Neural progenitor cell (in vitro differentiated cells): ENCODE data around the gene INSIG1. TPM values are rescaled to one million over a fixed set of nuclear protein-coding genes. Genes with fewer than 3 reads are reported as not detected.
A peak's percentile ranks its signal among the peaks of the same experiment; 100 is the strongest.

Experiments
- DNase-seq: peaks from one replicate; pipeline ENCODE4 v3.0.0-alpha.2; 2016; ENCODE audit warnings: low spot score
- H2AFZ ChIP-seq: fragments of 200-600 bp; sonication (generic); replicated peaks from 2 replicates; pipeline ENCODE4 v1.6.1; 2016; ENCODE audit warnings: antibody characterized with exemption
- H3F3A ChIP-seq: fragments of 200-600 bp; sonication (generic); 2 replicates; pipeline ENCODE4 v1.6.1; 2016; ENCODE audit warnings: antibody characterized with exemption, low read depth
- H3K27ac ChIP-seq: fragments of 200-600 bp; sonication (generic); 2 replicates; pipeline ENCODE4 v1.5.1; 2016; ENCODE audit warnings: mild to moderate bottlenecking
- H3K27me3 ChIP-seq: fragments of 200-600 bp; sonication (generic); 2 replicates; pipeline ENCODE4 v1.6.1; 2016; ENCODE audit warnings: mild to moderate bottlenecking, moderate library complexity
- H3K36me3 ChIP-seq: fragments of 200-600 bp; sonication (generic); 2 replicates; pipeline ENCODE4 v1.5.1; 2016
- H3K4me1 ChIP-seq: fragments of 200-600 bp; sonication (generic); 2 replicates; pipeline ENCODE4 v1.6.1; 2016; ENCODE audit warnings: mixed run types
- H3K4me2 ChIP-seq: fragments of 200-600 bp; sonication (generic); 2 replicates; pipeline ENCODE4 v1.6.1; 2016
- H3K4me3 ChIP-seq: fragments of 200-600 bp; sonication (generic); 2 replicates; pipeline ENCODE4 v1.5.1; 2016
- H3K79me2 ChIP-seq: fragments of 200-600 bp; sonication (generic); 2 replicates; pipeline ENCODE4 v1.6.1; 2016; ENCODE audit warnings: low read depth
- H3K9ac ChIP-seq: fragments of 200-600 bp; sonication (generic); 2 replicates; pipeline ENCODE4 v1.6.1; 2016
- H3K9me3 ChIP-seq: fragments of 200-600 bp; sonication (generic); 2 replicates; pipeline ENCODE4 v1.5.1; 2016; ENCODE audit warnings: low read depth
- H4K20me1 ChIP-seq: fragments of 200-600 bp; sonication (generic); 2 replicates; pipeline ENCODE4 v1.6.1; 2016; ENCODE audit warnings: low read depth
- H3K27ac Mint-ChIP-seq: 3 replicates; pipeline ENCODE4 v1.8.0; 2021; ENCODE audit warnings: mixed read lengths
- H3K27me3 Mint-ChIP-seq: 2 replicates; pipeline ENCODE4 v1.8.0; 2022; ENCODE audit warnings: low read depth, mild to moderate bottlenecking, inconsistent platforms, moderate library complexity, mixed read lengths; ENCODE audit not compliant: insufficient read depth
- H3K36me3 Mint-ChIP-seq: 3 replicates; pipeline ENCODE4 v1.8.0; 2021; ENCODE audit warnings: mixed read lengths
- H3K4me1 Mint-ChIP-seq: 3 replicates; pipeline ENCODE4 v1.8.0; 2021; ENCODE audit warnings: mixed read lengths
- H3K4me3 Mint-ChIP-seq: 3 replicates; pipeline ENCODE4 v1.8.0; 2021; ENCODE audit warnings: mild to moderate bottlenecking, moderate library complexity, mixed read lengths
- H3K9me3 Mint-ChIP-seq: 3 replicates; pipeline ENCODE4 v1.8.0; 2020; ENCODE audit warnings: mixed read lengths
- CTCF ChIP-seq: fragments of 200-600 bp; sonication (generic); IDR thresholded peaks from 2 replicates; pipeline ENCODE4 v1.5.1; 2017; ENCODE audit warnings: antibody characterized with exemption, mild to moderate bottlenecking
- EZH2 ChIP-seq: fragments of 200-600 bp; sonication (generic); IDR thresholded peaks from 2 replicates; pipeline ENCODE4 v1.6.1; 2017; ENCODE audit warnings: antibody characterized with exemption, mild to moderate bottlenecking, moderate library complexity
- EZH2phosphoT487 ChIP-seq: fragments of 200-600 bp; sonication (generic); IDR thresholded peaks from 2 replicates; pipeline ENCODE4 v1.6.1; 2017; ENCODE audit warnings: antibody characterized with exemption
- total RNA-seq: library from RNA; depleted of rRNA; stranded (reverse); fragments of >200 nt; gene quantifications from 2 replicates; pipeline ENCODE4 v1.2.3, GENCODE V29; 2015; ENCODE audit warnings: low replicate concordance

Gene INSIG1
- total RNA-seq, 1 donor from 2014 or later, result 94.3 TPM

GRCh38 chr7:155285833-155286232 lies 11.8 kb upstream of the INSIG1 start:
- H3K9ac ChIP-seq, result no peak overlapping the region
- no peaks in the 10 kb centered on the region for H3K9me3 ChIP-seq
- no peaks in the 10 kb centered on the region for H3K36me3 ChIP-seq
- no peaks in the 10 kb centered on the region for H3K79me2 ChIP-seq
- H3K27me3 Mint-ChIP-seq, result peaks cover 2% of the 10 kb centered on the region
- TF ChIP-seq CTCF (no peak), EZH2phosphoT487 (no peak), EZH2 (no peak)
- H3K4me3 ChIP-seq, result no peak overlapping the region
- H3K27ac ChIP-seq, result no peak overlapping the region
- no peak overlapping the region for H2AFZ ChIP-seq
- H3F3A ChIP-seq, result no peaks in the 10 kb centered on the region
- no peak overlapping the region for H3K4me2 ChIP-seq
- no peaks in the 10 kb centered on the region for H3K27me3 ChIP-seq
- H3K27ac Mint-ChIP-seq, result peak overlapping the region; percentile 23
- peaks cover 4% of the 10 kb centered on the region for H3K4me1 ChIP-seq
- no peaks in the 10 kb centered on the region for H4K20me1 ChIP-seq
- peaks cover 15% of the 10 kb centered on the region for H3K9me3 Mint-ChIP-seq
- H3K4me3 Mint-ChIP-seq, result no peak overlapping the region
- H3K36me3 Mint-ChIP-seq, result peaks cover 4% of the 10 kb centered on the region
- H3K4me1 Mint-ChIP-seq, result peaks cover 18% of the 10 kb centered on the region
- no peak for DNase-seq

- Histone ChIP-seq H3K27me3 (no peaks in the 10 kb centered on the region), H2AFZ (no peak overlapping the region), H3K36me3 (no peaks in the 10 kb centered on the region), H3K4me3 (no peak overlapping the region), H3K4me1 (no peaks in the 10 kb centered on the region), H3K79me2 (no peaks in the 10 kb centered on the region), H3K27ac (no peak overlapping the region), H3K9me3 (no peaks in the 10 kb centered on the region), H3F3A (no peaks in the 10 kb centered on the region), H3K4me2 (no peak overlapping the region), H3K9ac (no peak overlapping the region), H4K20me1 (no peaks in the 10 kb centered on the region)
- Mint-ChIP-seq H3K4me3 (no peak overlapping the region), H3K27ac (peak overlapping the region; percentile 43), H3K9me3 (peaks cover 20% of the 10 kb centered on the region), H3K36me3 (peaks cover 4% of the 10 kb centered on the region), H3K27me3 (peaks cover 3% of the 10 kb centered on the region), H3K4me1 (peaks cover 18% of the 10 kb centered on the region)
- TF ChIP-seq EZH2phosphoT487 (no peak), CTCF (no peak), EZH2 (no peak)
- no peak for DNase-seq
These were observed 11.0 kb upstream of the INSIG1 start for GRCh38 chr7:155286686-155287085.

DNA sequence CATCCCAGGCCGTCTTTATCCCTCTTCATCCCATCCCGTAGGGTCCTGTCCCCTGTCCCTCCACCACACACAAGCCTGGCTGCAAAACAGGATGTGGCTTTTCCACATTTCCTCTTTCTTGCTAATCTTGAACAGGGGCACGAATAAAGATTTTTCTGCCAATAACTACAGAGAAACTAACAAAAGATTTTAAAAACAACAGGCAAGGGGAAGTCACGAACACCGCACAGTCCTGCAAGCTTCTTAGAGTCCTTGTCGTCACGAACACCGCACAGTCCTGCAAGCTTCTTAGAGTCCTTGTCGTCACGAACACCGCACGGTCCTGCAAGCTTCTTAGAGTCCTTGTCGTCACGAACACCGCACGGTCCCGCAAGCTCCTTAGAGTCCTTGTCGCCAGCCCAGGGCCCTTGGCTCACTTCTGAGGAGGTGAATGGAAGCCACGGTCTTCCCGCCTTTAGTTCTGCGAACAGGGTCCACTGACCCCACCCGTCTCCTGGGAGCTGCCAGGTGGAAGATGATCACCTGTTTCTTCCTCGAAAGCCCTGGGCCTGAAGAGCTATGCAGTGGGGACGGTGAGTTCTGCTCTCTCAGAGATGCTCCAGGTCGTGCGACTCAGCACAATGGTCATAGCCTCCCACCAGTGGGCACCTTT lies 10.3 kb upstream of the INSIG1 start:
- Histone ChIP-seq H3K36me3 (no peaks in the 10 kb centered on the region), H3K4me3 (no peak overlapping the region), H3K79me2 (no peaks in the 10 kb centered on the region), H3F3A (no peaks in the 10 kb centered on the region), H4K20me1 (no peaks in the 10 kb centered on the region), H2AFZ (no peak overlapping the region), H3K4me2 (no peak overlapping the region), H3K27ac (no peak overlapping the region), H3K27me3 (no peaks in the 10 kb centered on the region), H3K9me3 (no peaks in the 10 kb centered on the region), H3K9ac (no peak overlapping the region), H3K4me1 (no peaks in the 10 kb centered on the region)
- no peak overlapping the region for H3K4me3 Mint-ChIP-seq
- no peak for DNase-seq
- TF ChIP-seq EZH2phosphoT487 (no peak), EZH2 (no peak), CTCF (no peak)
- peaks cover 19% of the 10 kb centered on the region for H3K4me1 Mint-ChIP-seq
- H3K36me3 Mint-ChIP-seq, result peaks cover 4% of the 10 kb centered on the region
- peaks cover 21% of the 10 kb centered on the region for H3K9me3 Mint-ChIP-seq
- H3K27ac Mint-ChIP-seq, result peak overlapping the region; percentile 23
- peaks cover 3% of the 10 kb centered on the region for H3K27me3 Mint-ChIP-seq
